PC-9 (cell line): ENCODE results near the gene GK. TPM values are rescaled to one million over a fixed set of nuclear protein-coding genes. Genes with fewer than 3 reads are reported as not detected.
A peak's percentile ranks its signal among the peaks of the same experiment; 100 is the strongest.

Source experiments
- BruUV-seq: library from RNA; stranded (reverse); fragments of 400-500 nt; replicated peaks from 2 replicates; lab custom pipeline; 2021; lab: Mats Ljungman, UMichigan
- CTCF ChIA-PET: fragments of 300-600 bp; sonication (Branson Sonifier 250); formaldehyde crosslinking; loops from one replicate; lab custom pipeline; 2022; ENCODE audit warnings: antibody characterized with exemption; lab: Charles Lee
- POLR2A ChIA-PET: fragments of 300-600 bp; sonication (Branson Sonifier 250); formaldehyde crosslinking; loops from one replicate; lab custom pipeline; 2022; ENCODE audit warnings: antibody characterized with exemption; ENCODE audit not compliant: unreplicated experiment; lab: Charles Lee
- DNase-seq, 2 experiments: peaks; one replicate each; pipeline versions ENCODE4 v3.0.0 to v3.0.0-alpha.2; 2015 to 2022; ENCODE audit warnings: mixed read lengths in 1 of 2
- H2AFZ ChIP-seq: fragments of 200-600 bp; sonication (generic); 2 replicates; pipeline ENCODE4 v1.8.1; 2017; ENCODE audit warnings: antibody characterized with exemption
- H3F3A ChIP-seq: fragments of 200-600 bp; sonication (generic); 2 replicates; pipeline ENCODE4 v1.8.1; 2017; ENCODE audit warnings: antibody characterized with exemption, mild to moderate bottlenecking, low read depth; ENCODE audit not compliant: insufficient read depth
- H3K27ac ChIP-seq: fragments of 200-600 bp; sonication (generic); 2 replicates; pipeline ENCODE4 v1.6.1; 2016; ENCODE audit warnings: mixed run types
- H3K27me3 ChIP-seq: fragments of 200-600 bp; sonication (generic); 2 replicates; pipeline ENCODE4 v1.6.1; 2016; ENCODE audit warnings: low read depth, mixed run types; ENCODE audit not compliant: insufficient read depth
- H3K36me3 ChIP-seq: fragments of 200-600 bp; sonication (generic); 2 replicates; pipeline ENCODE4 v1.6.1; 2016; ENCODE audit warnings: low read depth, mixed run types
- H3K4me1 ChIP-seq: fragments of 200-600 bp; sonication (generic); replicated peaks from 2 replicates; pipeline ENCODE4 v1.6.1; 2016; ENCODE audit warnings: mixed run types; ENCODE audit not compliant: insufficient read depth
- H3K4me2 ChIP-seq: fragments of 200-600 bp; sonication (generic); 2 replicates; pipeline ENCODE4 v1.6.1; 2017; ENCODE audit warnings: mixed run types
- H3K4me3 ChIP-seq: fragments of 200-600 bp; sonication (generic); 2 replicates; pipeline ENCODE4 v1.6.1; 2016; ENCODE audit warnings: mixed run types
- H3K79me2 ChIP-seq: fragments of 200-600 bp; sonication (generic); 2 replicates; pipeline ENCODE4 v1.6.1; 2017; ENCODE audit warnings: low read depth, mixed run types
- H3K9me2 ChIP-seq: fragments of 200-600 bp; sonication (generic); 2 replicates; pipeline ENCODE4 v1.8.1; 2017; ENCODE audit warnings: mild to moderate bottlenecking; ENCODE audit not compliant: insufficient read depth
- H3K9me3 ChIP-seq: fragments of 200-600 bp; sonication (generic); 2 replicates; pipeline ENCODE4 v1.8.1; 2016; ENCODE audit warnings: low read depth; ENCODE audit not compliant: insufficient read depth
- H4K20me1 ChIP-seq: fragments of 200-600 bp; sonication (generic); 2 replicates; pipeline ENCODE4 v1.8.1; 2017; ENCODE audit not compliant: insufficient read depth
- EZH2 ChIP-seq: fragments of 200-600 bp; sonication (generic); IDR thresholded peaks from 2 replicates; pipeline ENCODE4 v1.8.0; 2017; ENCODE audit warnings: antibody characterized with exemption, low read depth
- intact Hi-C: fragments of 100-400 bp; cut with micrococcal nuclease; formaldehyde crosslinking; loops from one replicate; pipeline ENCODE4 v1.10.0; 2022; ENCODE audit not compliant: unreplicated experiment
- total RNA-seq: library from RNA; stranded (reverse); gene quantifications from 2 replicates; pipeline ENCODE4 v1.2.3, GENCODE V29; 2021
- TF ChIP-seq, protein P1 (sequence below): fragments of 200-600 bp; sonication (generic); conservative IDR thresholded peaks from 2 replicates; pipeline ENCODE4 v1.6.1; 2017; ENCODE audit warnings: mixed run types, antibody characterized with exemption, mild to moderate bottlenecking, moderate library complexity

Gene GK
- total RNA-seq, 1 experiment from 2014 or later: 5.4 TPM

DNA sequence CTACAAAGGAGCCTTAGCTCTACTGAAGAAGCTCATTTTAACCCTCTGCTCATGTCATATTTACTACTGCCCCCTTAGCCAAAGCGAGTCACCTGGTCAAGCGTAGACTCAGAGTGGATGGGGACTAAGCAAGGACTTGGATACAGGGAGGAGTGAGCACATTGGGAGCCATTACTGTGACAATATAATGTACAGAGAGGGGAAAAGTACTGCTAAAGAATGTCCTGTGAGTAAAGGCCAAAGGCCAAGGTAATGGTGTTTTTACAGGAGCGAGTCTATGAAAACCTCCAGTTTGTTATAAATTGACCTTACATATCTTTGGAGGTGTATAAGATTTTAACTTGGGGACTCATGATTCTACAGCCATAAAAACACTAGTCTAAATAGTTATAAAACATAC, 10.6 kb upstream of the GK start:
- no peaks in the 10 kb centered on the region for H3K27me3 ChIP-seq
- H3K9me3 ChIP-seq: no peaks in the 10 kb centered on the region
- POLR2A ChIA-PET: no interaction called here
- H3K36me3 ChIP-seq: no peaks in the 10 kb centered on the region
- no peaks in the 10 kb centered on the region for H3K79me2 ChIP-seq
- no peaks in the 10 kb centered on the region for H3K4me1 ChIP-seq
- TF ChIP-seq, protein P1, sequence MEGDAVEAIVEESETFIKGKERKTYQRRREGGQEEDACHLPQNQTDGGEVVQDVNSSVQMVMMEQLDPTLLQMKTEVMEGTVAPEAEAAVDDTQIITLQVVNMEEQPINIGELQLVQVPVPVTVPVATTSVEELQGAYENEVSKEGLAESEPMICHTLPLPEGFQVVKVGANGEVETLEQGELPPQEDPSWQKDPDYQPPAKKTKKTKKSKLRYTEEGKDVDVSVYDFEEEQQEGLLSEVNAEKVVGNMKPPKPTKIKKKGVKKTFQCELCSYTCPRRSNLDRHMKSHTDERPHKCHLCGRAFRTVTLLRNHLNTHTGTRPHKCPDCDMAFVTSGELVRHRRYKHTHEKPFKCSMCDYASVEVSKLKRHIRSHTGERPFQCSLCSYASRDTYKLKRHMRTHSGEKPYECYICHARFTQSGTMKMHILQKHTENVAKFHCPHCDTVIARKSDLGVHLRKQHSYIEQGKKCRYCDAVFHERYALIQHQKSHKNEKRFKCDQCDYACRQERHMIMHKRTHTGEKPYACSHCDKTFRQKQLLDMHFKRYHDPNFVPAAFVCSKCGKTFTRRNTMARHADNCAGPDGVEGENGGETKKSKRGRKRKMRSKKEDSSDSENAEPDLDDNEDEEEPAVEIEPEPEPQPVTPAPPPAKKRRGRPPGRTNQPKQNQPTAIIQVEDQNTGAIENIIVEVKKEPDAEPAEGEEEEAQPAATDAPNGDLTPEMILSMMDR: no peak
- TF ChIP-seq EZH2: no peak
- CTCF ChIA-PET: no interaction called here
- no peak overlapping the region for H3K4me2 ChIP-seq
- no peak overlapping the region for H3K4me3 ChIP-seq
- intact Hi-C loops: no loop called here
- no TSS peak for BruUV-seq
- H3K27ac ChIP-seq: no peak overlapping the region
- no peaks in the 10 kb centered on the region for H3K9me2 ChIP-seq
- H3F3A ChIP-seq: no peaks in the 10 kb centered on the region
- no peaks in the 10 kb centered on the region for H4K20me1 ChIP-seq
- no peak overlapping the region for H2AFZ ChIP-seq
- DNase-seq: no peak

DNA sequence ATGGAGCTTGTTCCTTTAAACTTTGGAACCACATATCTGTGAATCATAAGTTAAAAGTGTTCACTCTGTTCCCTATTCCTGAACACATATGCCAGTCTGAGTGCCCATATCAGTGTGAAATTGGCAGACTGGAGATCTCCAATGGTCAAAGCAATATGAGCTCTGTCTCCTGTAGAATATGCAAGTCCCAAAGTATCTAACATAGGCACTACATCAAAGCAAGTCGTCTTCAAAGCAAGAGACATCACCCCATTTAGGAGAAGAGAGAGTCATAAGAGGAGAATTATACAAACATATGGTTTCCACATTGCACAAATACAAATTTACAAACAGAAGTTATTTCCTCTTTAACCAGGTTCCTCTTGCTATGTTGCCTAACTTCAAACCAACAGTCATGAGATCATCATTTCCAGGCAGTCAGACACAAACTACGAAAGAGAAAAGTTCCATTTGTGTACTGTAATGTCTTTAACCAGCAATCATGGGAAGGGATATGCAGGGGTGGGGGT, 9.9 kb upstream of the GK start:
- Histone ChIP-seq H3K4me2 (no peak overlapping the region), H3K79me2 (no peaks in the 10 kb centered on the region), H4K20me1 (no peaks in the 10 kb centered on the region), H3K27me3 (no peaks in the 10 kb centered on the region), H3K4me3 (no peak overlapping the region), H3K27ac (no peak overlapping the region), H3K4me1 (no peaks in the 10 kb centered on the region), H3F3A (no peaks in the 10 kb centered on the region), H2AFZ (no peak overlapping the region), H3K36me3 (no peaks in the 10 kb centered on the region), H3K9me3 (no peaks in the 10 kb centered on the region), H3K9me2 (no peaks in the 10 kb centered on the region)
- intact Hi-C loops: no loop called here
- POLR2A ChIA-PET: no interaction called here
- BruUV-seq: no TSS peak
- CTCF ChIA-PET: no interaction called here
- DNase-seq: no peak
- no peak for TF ChIP-seq EZH2
- TF ChIP-seq, protein P1: no peak

DNA sequence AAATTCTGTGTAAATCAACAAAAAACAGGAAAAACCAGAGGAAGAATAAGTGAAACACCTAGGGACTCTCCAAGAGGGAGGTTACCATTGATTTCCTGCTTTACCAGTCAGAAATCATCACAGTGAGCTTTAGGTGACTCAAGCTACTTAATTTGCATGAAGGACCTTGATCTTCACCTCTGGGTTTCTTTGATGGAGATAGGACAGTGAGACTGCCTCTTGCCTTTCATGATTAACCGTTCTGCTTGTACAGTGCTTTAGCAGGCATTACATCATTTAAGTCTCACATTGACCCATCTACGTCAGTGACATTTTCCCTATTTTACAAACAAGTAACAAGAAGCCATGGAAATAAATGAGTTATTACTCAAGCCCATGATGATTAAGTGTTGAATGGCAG, 3.4 kb upstream of the GK start:
- ChIA-PET POLR2A (no interaction called here), CTCF (interaction anchor here (0.7 kb wide), 1 partner anchor 25 kb away, joined by 4 read pairs; no protein-coding TSS in a partner anchor)
- Histone ChIP-seq H3K27me3 (no peaks in the 10 kb centered on the region), H4K20me1 (no peaks in the 10 kb centered on the region), H3K79me2 (no peaks in the 10 kb centered on the region), H3K4me2 (no peak overlapping the region), H3F3A (no peaks in the 10 kb centered on the region; the same call in 1 of the 2 replicates), H2AFZ (no peak overlapping the region), H3K9me3 (no peaks in the 10 kb centered on the region), H3K36me3 (no peaks in the 10 kb centered on the region), H3K27ac (peak overlapping the region; percentile 16; the same call in 1 of the 2 replicates), H3K9me2 (no peaks in the 10 kb centered on the region), H3K4me1 (0 out of 2 replicates have a peak, but pooled peaks cover 6% of the 10 kb centered on the region), H3K4me3 (no peak overlapping the region)
- intact Hi-C loops: no loop called here
- no peak for TF ChIP-seq EZH2
- TF ChIP-seq, protein P1: no peak
- peak in 1 of 2 experiments; percentile 63 for DNase-seq
- BruUV-seq: no TSS peak
